ENCODE data around the gene TFE3.

Gene TFE3

DNA sequence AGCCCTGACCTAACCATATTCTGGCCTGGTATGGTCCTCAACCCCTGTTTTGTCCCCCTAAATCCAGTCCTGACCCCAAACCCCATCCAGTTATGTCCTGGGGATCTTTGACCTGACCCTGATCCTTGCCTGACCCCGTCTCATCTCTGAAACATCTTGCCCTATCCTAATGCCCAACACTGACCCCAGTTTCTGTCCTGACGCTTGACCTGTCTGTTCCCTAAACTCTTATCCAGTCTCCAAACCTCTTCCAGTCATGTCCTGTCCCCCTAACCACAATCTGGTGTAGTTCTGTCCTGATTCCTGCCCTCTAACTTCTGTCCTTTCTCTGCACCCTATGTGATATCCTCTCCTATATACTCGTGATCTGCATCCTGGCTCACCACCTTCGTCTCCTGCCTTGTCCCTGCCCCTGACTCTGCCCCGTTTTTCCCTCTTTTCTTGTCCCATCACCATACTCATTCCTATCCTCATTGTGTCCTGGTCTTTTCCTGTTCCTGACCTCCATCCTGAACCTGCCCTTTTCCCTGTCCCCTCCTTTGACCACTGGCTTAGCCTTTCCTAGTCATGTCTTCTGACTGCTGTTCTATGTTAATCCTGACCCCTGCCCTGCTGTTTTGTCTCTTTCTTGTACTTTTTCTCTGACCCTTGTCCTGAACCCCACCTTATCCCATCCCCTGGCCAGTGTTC, 11.1 kb upstream of the TFE3 start:
- H3K4me3 ChIP-seq (ENCODE audit: low read length), result peak overlapping the region; percentile 53
- no peaks in the 10 kb centered on the region for H3K27me3 ChIP-seq (ENCODE audit: control insufficient read depth, insufficient read depth, low read length)
- peak overlapping the region; percentile 86 for H3K27ac ChIP-seq (ENCODE audit: low read depth, low read length)
- H3K4me1 ChIP-seq (ENCODE audit: control insufficient read depth, insufficient read depth, low read length), result peaks cover 3% of the 10 kb centered on the region
- H3K36me3 ChIP-seq (ENCODE audit: control insufficient read depth, insufficient read depth, low read length), result no peaks in the 10 kb centered on the region
- H3K9ac ChIP-seq (ENCODE audit: low read length), result no peak overlapping the region

GRCh38 chrX:49053223-49054072, 10.3 kb upstream of the TFE3 start:
- Histone ChIP-seq H3K36me3 (ENCODE audit: control insufficient read depth, insufficient read depth, low read length) (no peaks in the 10 kb centered on the region), H3K27me3 (ENCODE audit: control insufficient read depth, insufficient read depth, low read length) (no peaks in the 10 kb centered on the region), H3K9ac (ENCODE audit: low read length) (no peak overlapping the region), H3K27ac (ENCODE audit: low read depth, low read length) (peak overlapping the region; percentile 86), H3K4me3 (ENCODE audit: low read length) (peak overlapping the region; percentile 53), H3K4me1 (ENCODE audit: control insufficient read depth, insufficient read depth, low read length) (peaks cover 3% of the 10 kb centered on the region)

- Histone ChIP-seq H3K27me3 (ENCODE audit: control insufficient read depth, insufficient read depth, low read length) (no peaks in the 10 kb centered on the region), H3K9ac (ENCODE audit: low read length) (peak overlapping the region; percentile 21), H3K4me3 (ENCODE audit: low read length) (peak overlapping the region; percentile 46), H3K4me1 (ENCODE audit: control insufficient read depth, insufficient read depth, low read length) (peaks cover 2% of the 10 kb centered on the region), H3K27ac (ENCODE audit: low read depth, low read length) (peak overlapping the region; percentile 72), H3K36me3 (ENCODE audit: control insufficient read depth, insufficient read depth, low read length) (no peaks in the 10 kb centered on the region)
These were observed 777 bp upstream of the TFE3 start for GRCh38 chrX:49043987-49044281.

GRCh38 chrX:49042581-49043219, 457 bp downstream of the TFE3 start:
- Histone ChIP-seq H3K36me3 (ENCODE audit: control insufficient read depth, insufficient read depth, low read length) (peaks cover 5% of the 10 kb centered on the region), H3K4me1 (ENCODE audit: control insufficient read depth, insufficient read depth, low read length) (peaks cover 2% of the 10 kb centered on the region), H3K9ac (ENCODE audit: low read length) (peak overlapping the region; percentile 28), H3K27ac (ENCODE audit: low read depth, low read length) (peak overlapping the region; percentile 96), H3K27me3 (ENCODE audit: control insufficient read depth, insufficient read depth, low read length) (no peaks in the 10 kb centered on the region), H3K4me3 (ENCODE audit: low read length) (peak overlapping the region; percentile 58)

DNA sequence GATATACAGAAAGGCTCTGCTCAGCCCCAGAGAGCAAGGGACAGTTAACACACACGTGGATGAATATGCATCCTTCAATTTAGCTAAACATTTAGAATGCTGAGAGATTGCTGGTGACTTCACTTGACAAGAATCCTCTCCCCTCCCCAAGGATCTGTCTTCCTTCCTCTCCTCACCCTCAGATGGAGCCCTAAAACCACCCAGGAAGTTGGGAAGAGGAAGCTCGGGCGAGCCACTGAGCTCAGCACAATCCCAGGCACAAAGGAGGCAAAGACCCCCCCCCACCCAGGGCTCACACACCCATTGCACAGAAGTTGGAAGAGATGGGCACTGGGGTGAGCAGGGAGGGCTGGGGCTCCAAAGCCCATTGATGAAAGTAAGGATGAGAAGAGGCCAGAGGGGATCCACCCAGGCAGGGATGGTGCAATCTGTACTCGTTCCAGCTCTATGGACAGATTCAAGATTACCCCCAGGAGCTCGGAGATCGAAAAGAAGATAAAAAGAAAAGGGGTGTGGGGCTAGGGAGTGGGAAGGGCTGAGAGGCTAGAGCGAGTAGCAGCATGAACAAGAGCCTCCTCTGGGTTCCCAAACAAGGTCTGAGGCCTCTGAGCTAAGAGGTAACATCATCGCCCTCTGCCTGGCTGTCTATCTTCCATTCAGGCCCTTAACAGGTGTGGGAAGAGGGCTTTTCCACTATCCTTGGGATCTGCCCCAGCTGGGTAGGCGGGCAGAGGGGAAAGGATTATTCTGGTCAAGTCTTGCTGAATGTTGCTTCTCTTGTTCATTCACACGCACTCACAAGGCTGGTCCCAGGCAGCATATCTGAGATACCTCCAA, 1.2 kb downstream of the TFE3 start:
- Histone ChIP-seq H3K27ac (ENCODE audit: low read depth, low read length) (peak overlapping the region; percentile 96), H3K9ac (ENCODE audit: low read length) (peak overlapping the region; percentile 28), H3K27me3 (ENCODE audit: control insufficient read depth, insufficient read depth, low read length) (no peaks in the 10 kb centered on the region), H3K36me3 (ENCODE audit: control insufficient read depth, insufficient read depth, low read length) (peaks cover 10% of the 10 kb centered on the region), H3K4me3 (ENCODE audit: low read length) (peak overlapping the region; percentile 58), H3K4me1 (ENCODE audit: control insufficient read depth, insufficient read depth, low read length) (peaks cover 2% of the 10 kb centered on the region)

DNA sequence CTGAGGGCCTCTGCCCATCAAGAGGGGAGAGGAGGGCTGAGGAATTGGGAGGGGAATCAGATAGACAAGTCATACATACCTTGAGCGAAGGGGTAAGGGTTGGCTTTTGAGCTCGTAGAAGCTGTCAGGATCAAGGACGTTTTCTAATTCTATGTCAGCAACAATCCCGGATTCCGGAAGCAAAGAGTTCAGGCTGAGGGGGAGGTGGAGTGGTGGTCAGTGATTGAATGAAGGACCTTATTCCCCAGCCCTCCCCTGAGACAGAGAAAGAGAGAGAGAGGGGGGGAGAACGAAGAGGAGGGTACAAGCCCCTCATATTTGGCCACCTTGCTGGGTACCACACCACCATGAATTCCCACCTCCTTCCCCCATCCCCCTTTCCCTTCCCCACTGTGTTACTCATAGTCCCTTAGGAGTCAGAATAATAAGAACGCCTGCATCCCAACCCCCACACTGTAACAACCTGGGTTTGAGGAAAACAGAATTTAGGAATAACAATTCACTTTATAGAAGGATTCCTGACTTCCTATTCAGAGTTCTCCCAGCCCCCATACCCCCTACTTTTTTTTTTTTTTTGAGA, 2.7 kb downstream of the TFE3 start:
- Histone ChIP-seq H3K27me3 (ENCODE audit: control insufficient read depth, insufficient read depth, low read length) (no peaks in the 10 kb centered on the region), H3K36me3 (ENCODE audit: control insufficient read depth, insufficient read depth, low read length) (peaks cover 12% of the 10 kb centered on the region), H3K27ac (ENCODE audit: low read depth, low read length) (peak overlapping the region; percentile 63), H3K9ac (ENCODE audit: low read length) (no peak overlapping the region), H3K4me3 (ENCODE audit: low read length) (peak overlapping the region; percentile 39), H3K4me1 (ENCODE audit: control insufficient read depth, insufficient read depth, low read length) (peaks cover 2% of the 10 kb centered on the region)

GRCh38 chrX:49039598-49040375, 3.4 kb downstream of the TFE3 start:
- Histone ChIP-seq H3K9ac (ENCODE audit: low read length) (no peak overlapping the region), H3K4me1 (ENCODE audit: control insufficient read depth, insufficient read depth, low read length) (peaks cover 2% of the 10 kb centered on the region), H3K36me3 (ENCODE audit: control insufficient read depth, insufficient read depth, low read length) (peaks cover 12% of the 10 kb centered on the region), H3K4me3 (ENCODE audit: low read length) (peak overlapping the region; percentile 39), H3K27me3 (ENCODE audit: control insufficient read depth, insufficient read depth, low read length) (no peaks in the 10 kb centered on the region), H3K27ac (ENCODE audit: low read depth, low read length) (peak overlapping the region; percentile 63)

GRCh38 chrX:49037883-49038475, 5.2 kb downstream of the TFE3 start:
- Histone ChIP-seq H3K27me3 (ENCODE audit: control insufficient read depth, insufficient read depth, low read length) (no peaks in the 10 kb centered on the region), H3K4me1 (ENCODE audit: control insufficient read depth, insufficient read depth, low read length) (peaks cover 2% of the 10 kb centered on the region), H3K27ac (ENCODE audit: low read depth, low read length) (no peak overlapping the region), H3K9ac (ENCODE audit: low read length) (no peak overlapping the region), H3K4me3 (ENCODE audit: low read length) (no peak overlapping the region), H3K36me3 (ENCODE audit: control insufficient read depth, insufficient read depth, low read length) (peaks cover 17% of the 10 kb centered on the region)

DNA sequence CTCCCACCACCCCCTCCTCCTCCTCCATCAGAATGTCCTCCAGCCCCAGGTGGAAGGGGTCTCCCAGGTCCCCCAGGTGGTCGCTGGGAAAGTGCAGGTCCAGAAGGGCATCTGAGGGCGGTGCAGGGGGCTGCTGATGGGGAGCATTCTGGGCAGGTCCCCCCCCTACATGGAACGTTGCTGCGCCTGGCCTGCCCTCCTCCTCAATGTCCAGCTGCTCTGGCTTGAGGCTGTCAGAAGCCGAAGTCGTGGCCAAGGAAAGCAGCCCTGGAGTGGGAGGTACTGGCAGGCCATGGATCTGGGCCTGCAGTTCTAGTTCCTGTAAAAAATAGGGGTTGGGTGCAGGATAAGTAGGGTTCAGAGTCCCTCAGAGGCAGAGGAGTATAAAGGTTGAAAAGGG, 12.9 kb downstream of the TFE3 start:
- Histone ChIP-seq H3K27me3 (ENCODE audit: control insufficient read depth, insufficient read depth, low read length) (no peaks in the 10 kb centered on the region), H3K4me3 (ENCODE audit: low read length) (no peak overlapping the region), H3K9ac (ENCODE audit: low read length) (no peak overlapping the region), H3K27ac (ENCODE audit: low read depth, low read length) (no peak overlapping the region), H3K4me1 (ENCODE audit: control insufficient read depth, insufficient read depth, low read length) (no peaks in the 10 kb centered on the region), H3K36me3 (ENCODE audit: control insufficient read depth, insufficient read depth, low read length) (peaks cover 7% of the 10 kb centered on the region)

DNA sequence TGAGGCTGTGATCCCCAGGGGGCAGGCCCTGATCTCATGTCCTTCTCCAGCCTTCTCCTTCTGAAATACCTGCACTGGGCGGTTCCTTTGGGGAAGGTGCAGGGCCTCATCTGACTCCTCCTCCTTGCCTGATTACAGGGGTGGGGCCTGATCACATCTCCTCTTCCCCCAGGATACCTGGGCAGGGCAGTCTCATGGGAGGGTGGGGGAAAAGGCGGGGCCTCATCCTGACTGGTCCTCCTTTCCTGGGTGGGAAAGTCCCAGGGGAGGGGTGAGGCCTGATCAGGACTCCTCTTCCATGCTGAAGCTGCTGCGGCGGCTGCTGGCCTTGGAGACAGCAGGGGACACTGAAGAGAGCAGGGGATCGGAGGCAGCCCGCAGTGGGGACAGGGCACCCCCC, 13.3 kb downstream of the TFE3 start:
- Histone ChIP-seq H3K4me3 (ENCODE audit: low read length) (no peak overlapping the region), H3K27me3 (ENCODE audit: control insufficient read depth, insufficient read depth, low read length) (no peaks in the 10 kb centered on the region), H3K36me3 (ENCODE audit: control insufficient read depth, insufficient read depth, low read length) (peaks cover 7% of the 10 kb centered on the region), H3K27ac (ENCODE audit: low read depth, low read length) (no peak overlapping the region), H3K9ac (ENCODE audit: low read length) (no peak overlapping the region), H3K4me1 (ENCODE audit: control insufficient read depth, insufficient read depth, low read length) (no peaks in the 10 kb centered on the region)

DNA sequence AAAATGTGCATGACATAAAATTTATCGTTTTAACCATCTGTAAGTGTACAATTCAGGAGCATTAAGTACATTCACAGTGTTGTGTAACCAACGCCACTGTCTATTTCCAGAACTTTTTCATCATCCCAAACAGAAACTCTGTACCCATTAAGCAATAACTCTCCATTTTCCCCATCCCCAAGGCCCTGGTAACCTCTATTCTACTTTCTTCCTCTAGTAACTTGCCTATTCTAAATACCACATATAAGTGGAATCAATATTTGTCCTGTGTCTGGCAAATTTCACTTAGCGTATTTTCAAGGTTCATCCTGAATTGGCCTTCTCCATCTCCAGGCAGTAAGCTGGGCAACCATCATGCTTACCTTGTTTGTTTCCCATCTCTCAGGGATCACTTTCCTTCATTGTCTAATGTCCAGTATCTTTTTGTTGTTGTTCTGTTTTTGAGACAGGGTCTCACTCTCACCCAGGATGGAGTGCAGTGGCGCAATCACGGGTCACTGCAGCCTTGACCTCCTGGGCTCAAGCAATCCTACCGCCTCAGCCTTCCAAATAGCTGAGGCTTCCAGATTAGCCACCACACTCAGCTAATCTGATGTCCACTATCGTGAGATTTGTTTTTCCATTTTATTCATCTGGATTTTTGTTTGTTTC, 23.4 kb downstream of the TFE3 start:
- H3K4me3 ChIP-seq (ENCODE audit: low read length), result no peak overlapping the region
- no peaks in the 10 kb centered on the region for H3K4me1 ChIP-seq (ENCODE audit: control insufficient read depth, insufficient read depth, low read length)
- H3K9ac ChIP-seq (ENCODE audit: low read length), result no peak overlapping the region
- H3K36me3 ChIP-seq (ENCODE audit: control insufficient read depth, insufficient read depth, low read length), result no peaks in the 10 kb centered on the region
- no peak overlapping the region for H3K27ac ChIP-seq (ENCODE audit: low read depth, low read length)
- H3K27me3 ChIP-seq (ENCODE audit: control insufficient read depth, insufficient read depth, low read length), result no peaks in the 10 kb centered on the region
